ENCODE results near the gene ZNF784.
A peak's percentile ranks its signal among the peaks of the same experiment; 100 is the strongest.

The ZNF784 gene

DNA sequence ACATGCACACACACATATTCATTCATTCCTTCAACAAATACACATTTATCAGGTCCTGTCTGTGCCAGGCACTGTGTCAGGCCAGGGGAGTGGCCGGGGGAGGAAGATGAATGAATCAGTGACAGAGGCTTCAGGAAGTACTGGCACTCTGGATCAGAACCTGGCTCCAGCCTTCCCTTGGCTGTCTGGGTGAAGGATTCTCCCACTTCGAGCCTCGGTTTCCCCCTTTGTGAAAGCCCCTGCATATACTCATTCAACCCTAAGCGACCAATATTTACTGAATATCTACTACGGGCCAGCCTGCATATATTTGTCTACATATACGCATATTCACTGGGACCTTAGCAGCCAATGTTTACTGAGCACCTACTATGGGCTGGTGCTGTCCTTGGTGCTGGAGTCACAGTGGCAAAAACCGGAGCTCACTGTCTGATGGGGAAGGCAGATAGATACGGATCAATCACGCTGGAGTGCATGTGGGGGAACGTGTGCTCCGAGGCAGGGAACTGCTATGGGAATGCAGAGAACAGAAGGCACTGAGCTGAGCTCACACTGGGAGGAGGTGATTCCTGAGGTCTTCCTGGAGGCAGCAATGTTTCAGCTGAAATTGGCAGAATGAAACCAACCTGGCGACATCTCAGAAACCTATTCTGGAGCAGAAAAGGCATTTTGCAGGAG lies 43.1 kb downstream of the ZNF784 start:
- ChIA-PET CTCF (interaction anchor here (0.9 to 1.7 kb wide), 3 partner anchors 9 to 25 kb away, joined by 3 to 7 read pairs (median 4); partner anchors contain the start of gene ZNF865), POLR2A (interaction anchor here (0.6 kb wide), 1 partner anchor 10 kb away, joined by 7 read pairs; no protein-coding TSS in a partner anchor)
- Histone ChIP-seq H3K27me3 (replicated peaks in 2 of 5; ENCODE audit: control insufficient read depth in 4 of 5, insufficient read depth in 5 of 5, low read length in 4 of 5) (no peaks in the 10 kb centered on the region), H3K4me3 (ENCODE audit: control insufficient read depth in 1 of 7, extremely low read depth in 1 of 7, insufficient read depth in 4 of 7, low read depth in 2 of 7, low read length in 6 of 7) (peak overlapping the region; percentile 50 to 91 (median 78)), H3K9me3 (ENCODE audit: control extremely low read depth in 1 of 5, control insufficient read depth in 4 of 5, insufficient read depth in 2 of 5, low read depth in 1 of 5, low read length in 4 of 5) (no peaks in the 10 kb centered on the region), H3K36me3 (ENCODE audit: control insufficient read depth in 4 of 4, insufficient read depth in 4 of 4, low read length in 3 of 4) (peaks cover 0 to 18% (median 10%) of the 10 kb centered on the region in 4 experiments), H3K27ac (ENCODE audit: insufficient read depth in 1 of 2, low read depth in 1 of 2, low read length in 2 of 2, poor library complexity in 1 of 2, severe bottlenecking in 2 of 2) (peak overlapping the region in 1 of 2 experiments; percentile 80), H3K4me1 (ENCODE audit: control extremely low read depth in 1 of 4, control insufficient read depth in 4 of 4, insufficient read depth in 4 of 4, low read length in 3 of 4) (peaks cover 0 to 23% (median 20%) of the 10 kb centered on the region in 4 experiments)
- peak in 2 of 3 donors; percentile 38 to 46 for DNase-seq
- WGBS (ENCODE audit: insufficient coverage) = 46% methylated on average over 10 of the region's 12 CpGs

DNA sequence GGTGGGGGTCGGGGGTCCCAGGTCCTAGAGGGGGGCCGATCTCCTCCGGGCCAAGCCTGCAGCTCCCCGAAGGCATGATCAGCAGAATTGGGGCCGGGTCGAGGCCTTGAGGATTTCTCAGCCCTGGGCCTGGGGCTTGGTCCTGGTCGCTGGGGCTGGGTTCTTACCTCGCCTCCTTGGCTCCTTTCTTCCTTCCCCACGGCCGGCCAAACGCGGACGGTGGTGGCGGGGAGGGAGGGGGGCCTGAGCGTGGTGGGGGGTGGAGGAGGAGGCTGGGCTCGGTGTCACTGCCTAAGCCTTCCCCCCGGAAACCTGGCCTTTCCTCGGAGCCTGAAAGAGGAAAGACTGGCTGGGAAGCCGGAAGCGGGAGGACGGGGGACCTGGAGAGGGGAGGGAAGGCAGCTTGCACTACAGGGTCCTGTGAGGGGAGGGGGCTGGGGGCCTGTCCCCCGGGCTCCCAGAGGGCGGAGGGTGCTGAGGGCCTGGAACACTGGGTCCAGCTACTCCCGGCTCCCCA lies 43.7 kb downstream of the ZNF784 start, which contains the start of gene ZNF579:
Gene ZNF579, minus strand, starts transcription at position 221 of the 517 bp plus-strand sequence. CDS start 1,209 bp downstream, outside the sequence.
- H3K4me1 ChIP-seq (ENCODE audit: control extremely low read depth in 1 of 4, control insufficient read depth in 4 of 4, insufficient read depth in 4 of 4, low read length in 3 of 4) = peaks cover 0 to 20% (median 15%) of the 10 kb centered on the region in 4 experiments
- peaks cover 0 to 18% (median 10%) of the 10 kb centered on the region in 4 experiments for H3K36me3 ChIP-seq (ENCODE audit: control insufficient read depth in 4 of 4, insufficient read depth in 4 of 4, low read length in 3 of 4)
- 0% methylated on average over 6 of the region's 24 CpGs for WGBS (ENCODE audit: insufficient coverage)
- no peaks in the 10 kb centered on the region for H3K9me3 ChIP-seq (ENCODE audit: control extremely low read depth in 1 of 5, control insufficient read depth in 4 of 5, insufficient read depth in 2 of 5, low read depth in 1 of 5, low read length in 4 of 5)
- ChIA-PET CTCF (interaction anchor here (0.9 to 1.7 kb wide), 3 partner anchors 8 to 25 kb away, joined by 3 to 7 read pairs (median 4); partner anchors contain the start of gene ZNF865), POLR2A (no interaction called here)
- H3K27ac ChIP-seq (ENCODE audit: insufficient read depth in 1 of 2, low read depth in 1 of 2, low read length in 2 of 2, poor library complexity in 1 of 2, severe bottlenecking in 2 of 2) = peak within 1 kb of the TSS; percentile 54 to 80
- peak within 1 kb of the TSS; percentile 55 to 91 (median 78) for H3K4me3 ChIP-seq (ENCODE audit: control insufficient read depth in 1 of 7, extremely low read depth in 1 of 7, insufficient read depth in 4 of 7, low read depth in 2 of 7, low read length in 6 of 7)
- peak; percentile 83 to 89 (median 83) for DNase-seq
- H3K27me3 ChIP-seq (replicated peaks in 2 of 5; ENCODE audit: control insufficient read depth in 4 of 5, insufficient read depth in 5 of 5, low read length in 4 of 5) = no peaks in the 10 kb centered on the region

DNA sequence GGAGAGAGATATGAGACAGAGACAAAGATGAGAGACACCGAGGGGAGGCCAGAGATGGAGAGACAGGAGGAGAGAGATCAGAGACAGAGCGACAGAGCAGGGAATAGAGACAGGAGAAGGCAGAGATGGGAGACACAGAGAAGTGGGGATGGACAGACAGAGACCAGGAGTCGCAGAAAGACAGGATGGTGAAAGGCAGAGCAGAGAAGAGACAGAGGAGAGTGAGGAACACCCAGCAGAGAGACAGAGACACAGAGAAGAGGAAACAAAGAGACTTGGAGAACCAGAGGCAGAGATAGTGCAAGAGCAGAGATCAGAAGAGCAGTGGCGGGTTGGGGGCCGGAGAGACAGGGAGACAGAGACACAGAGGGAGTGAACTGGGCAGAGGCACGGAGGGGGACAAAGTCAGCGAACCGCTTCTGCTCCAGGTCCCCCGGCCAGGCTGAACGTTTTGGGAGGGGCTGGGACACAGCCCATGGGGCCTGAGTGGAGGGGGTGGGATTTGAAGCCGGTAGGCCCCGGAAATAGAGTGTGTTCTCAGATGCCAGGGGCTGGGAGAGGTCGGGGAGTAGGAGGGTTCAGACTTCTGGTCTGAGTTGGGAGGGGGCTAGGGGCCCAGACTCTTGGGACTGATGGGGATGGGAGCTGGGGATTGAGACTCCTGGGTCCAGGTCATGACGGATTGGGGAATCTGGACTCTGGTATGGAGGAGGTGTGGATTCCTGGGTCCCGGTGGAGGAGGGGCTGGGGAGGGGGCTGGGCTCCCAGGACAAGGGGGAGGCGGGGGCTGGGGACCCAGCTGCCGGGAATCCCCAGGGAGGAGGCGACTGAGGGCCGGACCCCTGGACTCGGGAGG lies 44.4 kb downstream of the ZNF784 start:
- H3K36me3 ChIP-seq (ENCODE audit: control insufficient read depth in 4 of 4, insufficient read depth in 4 of 4, low read length in 3 of 4) = peaks cover 0 to 18% (median 10%) of the 10 kb centered on the region in 4 experiments
- CTCF ChIA-PET = interaction anchor here (1.7 kb wide), 1 partner anchor 26 kb away, joined by 7 read pairs; the partner anchor contains the start of gene ZNF865

DNA sequence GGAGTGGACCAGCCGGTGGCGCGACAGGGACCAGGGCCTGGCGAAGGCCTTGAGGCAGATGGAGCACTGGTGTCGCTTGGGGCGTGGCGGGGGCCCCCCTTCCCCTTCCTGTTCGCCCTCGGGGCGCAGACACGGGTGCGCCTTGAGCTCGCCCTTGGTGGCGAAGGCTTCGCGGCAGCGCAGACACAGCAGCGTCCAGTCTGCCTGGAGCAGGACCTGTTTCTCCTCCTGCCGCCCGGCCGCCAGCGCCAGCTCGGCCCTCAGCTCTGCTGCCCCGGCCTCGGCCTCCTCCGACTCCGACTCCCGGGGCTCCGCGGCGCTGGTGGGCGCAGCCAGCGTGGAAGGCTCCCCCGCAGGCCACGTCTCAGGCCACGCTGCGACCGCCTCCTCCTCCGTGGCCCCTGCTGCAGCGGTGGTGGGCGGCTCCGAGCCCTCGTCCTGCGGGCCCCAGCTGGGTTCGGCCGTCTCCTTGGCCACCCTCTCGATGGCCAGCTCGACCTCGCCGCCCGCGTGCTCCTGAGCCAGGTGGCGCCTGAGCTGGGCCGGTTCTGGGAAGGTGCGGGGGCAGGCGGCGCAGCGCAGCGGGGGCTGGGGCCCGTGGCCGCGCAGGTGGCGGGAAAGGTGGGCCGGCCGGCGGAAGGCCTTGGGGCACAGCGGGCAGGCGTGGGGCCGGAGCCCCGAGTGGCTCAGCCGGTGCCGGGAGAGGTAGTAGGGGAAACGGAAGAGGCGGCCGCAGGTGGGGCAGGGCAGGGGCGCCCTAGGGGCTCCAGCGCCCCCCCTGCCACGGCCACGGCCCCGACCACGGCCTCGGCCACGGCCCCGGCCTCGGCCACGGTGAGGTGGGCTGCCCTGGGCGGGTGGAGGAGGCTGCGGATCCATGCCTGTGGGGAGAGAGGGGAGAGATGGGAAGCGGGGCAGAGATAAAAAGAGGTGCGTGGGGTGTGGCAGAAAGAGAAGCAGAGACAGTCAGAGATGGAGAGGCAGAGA lies 45.3 kb downstream of the ZNF784 start:
- CTCF ChIA-PET = no interaction called here
- Histone ChIP-seq H3K36me3 (ENCODE audit: control insufficient read depth in 4 of 4, insufficient read depth in 4 of 4, low read length in 3 of 4) (peaks cover 0 to 18% (median 10%) of the 10 kb centered on the region in 4 experiments), H3K9me3 (ENCODE audit: control extremely low read depth in 1 of 5, control insufficient read depth in 4 of 5, insufficient read depth in 2 of 5, low read depth in 1 of 5, low read length in 4 of 5) (no peaks in the 10 kb centered on the region), H3K4me1 (ENCODE audit: control extremely low read depth in 1 of 4, control insufficient read depth in 4 of 4, insufficient read depth in 4 of 4, low read length in 3 of 4) (peaks cover 0 to 17% (median 14%) of the 10 kb centered on the region in 4 experiments), H3K27ac (ENCODE audit: insufficient read depth in 1 of 2, low read depth in 1 of 2, low read length in 2 of 2, poor library complexity in 1 of 2, severe bottlenecking in 2 of 2) (peak overlapping the region; percentile 54 to 80), H3K4me3 (ENCODE audit: control insufficient read depth in 1 of 7, extremely low read depth in 1 of 7, insufficient read depth in 4 of 7, low read depth in 2 of 7, low read length in 6 of 7) (peak overlapping the region in 5 of 7 experiments; percentile 69 to 91 (median 80)), H3K27me3 (replicated peaks in 2 of 5; ENCODE audit: control insufficient read depth in 4 of 5, insufficient read depth in 5 of 5, low read length in 4 of 5) (no peaks in the 10 kb centered on the region)
- DNase-seq = no peak
- POLR2A ChIA-PET = no interaction called here
- WGBS (ENCODE audit: insufficient coverage) = 98% methylated on average over 72 of the region's 90 CpGs

More for the DNA sequence above, 44.4 kb downstream of the ZNF784 start:
- WGBS (ENCODE audit: insufficient coverage) = 25% methylated on average over 11 of the region's 20 CpGs
- peak in 2 of 3 donors; percentile 20 to 43 for DNase-seq
- Histone ChIP-seq H3K27me3 (replicated peaks in 2 of 5; ENCODE audit: control insufficient read depth in 4 of 5, insufficient read depth in 5 of 5, low read length in 4 of 5) (no peaks in the 10 kb centered on the region), H3K4me3 (ENCODE audit: control insufficient read depth in 1 of 7, extremely low read depth in 1 of 7, insufficient read depth in 4 of 7, low read depth in 2 of 7, low read length in 6 of 7) (peak overlapping the region; percentile 55 to 91 (median 78)), H3K4me1 (ENCODE audit: control extremely low read depth in 1 of 4, control insufficient read depth in 4 of 4, insufficient read depth in 4 of 4, low read length in 3 of 4) (peaks cover 0 to 17% (median 14%) of the 10 kb centered on the region in 4 experiments), H3K27ac (ENCODE audit: insufficient read depth in 1 of 2, low read depth in 1 of 2, low read length in 2 of 2, poor library complexity in 1 of 2, severe bottlenecking in 2 of 2) (peak overlapping the region; percentile 54 to 80), H3K9me3 (ENCODE audit: control extremely low read depth in 1 of 5, control insufficient read depth in 4 of 5, insufficient read depth in 2 of 5, low read depth in 1 of 5, low read length in 4 of 5) (no peaks in the 10 kb centered on the region)
- POLR2A ChIA-PET = no interaction called here

DNA sequence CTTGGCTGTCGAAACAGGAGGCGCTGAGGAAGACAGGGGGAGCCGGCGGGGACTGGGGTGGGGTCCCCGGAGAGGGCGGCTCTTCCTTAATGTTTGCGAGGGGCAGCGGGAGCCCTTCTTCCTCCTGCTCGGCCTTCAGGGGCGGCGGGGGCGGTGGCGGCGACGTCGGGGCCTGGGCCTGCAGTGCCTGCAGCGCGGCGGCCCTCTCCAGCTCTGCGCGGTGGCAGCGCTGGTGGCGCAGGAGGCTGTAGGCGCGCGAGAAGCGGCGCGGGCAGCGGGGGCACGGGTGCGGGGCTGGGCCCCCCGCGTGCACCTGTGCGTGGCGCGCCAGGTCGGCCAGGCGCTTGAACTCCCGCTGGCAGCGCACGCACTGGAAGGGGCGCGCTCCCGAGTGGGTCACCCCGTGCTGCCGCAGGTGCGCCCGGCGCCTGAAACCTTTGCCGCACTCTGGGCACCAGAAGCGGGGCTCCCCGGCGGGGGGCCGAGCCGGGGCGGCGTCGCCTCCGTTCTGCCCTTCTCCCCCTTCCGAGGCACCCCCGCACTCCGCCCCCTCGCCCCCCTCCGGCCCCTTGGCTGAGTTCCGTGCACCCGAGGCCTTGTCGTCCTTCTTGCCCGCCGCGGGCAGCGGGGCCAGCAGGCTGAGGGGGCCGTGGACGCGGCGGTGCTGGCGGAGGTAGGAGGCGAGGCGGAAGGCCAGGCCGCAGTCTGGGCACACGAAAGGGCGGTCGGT lies 46.2 kb downstream of the ZNF784 start:
- no peak overlapping the region for H3K27ac ChIP-seq (ENCODE audit: insufficient read depth in 1 of 2, low read depth in 1 of 2, low read length in 2 of 2, poor library complexity in 1 of 2, severe bottlenecking in 2 of 2)
- ChIA-PET POLR2A (no interaction called here), CTCF (no interaction called here)
- no peaks in the 10 kb centered on the region for H3K27me3 ChIP-seq (replicated peaks in 2 of 5; ENCODE audit: control insufficient read depth in 4 of 5, insufficient read depth in 5 of 5, low read length in 4 of 5)
- 98% methylated on average over 54 of the region's 83 CpGs for WGBS (ENCODE audit: insufficient coverage)
- peaks cover 0 to 18% (median 10%) of the 10 kb centered on the region in 4 experiments for H3K36me3 ChIP-seq (ENCODE audit: control insufficient read depth in 4 of 4, insufficient read depth in 4 of 4, low read length in 3 of 4)
- no peak overlapping the region for H3K4me3 ChIP-seq (ENCODE audit: control insufficient read depth in 1 of 7, extremely low read depth in 1 of 7, insufficient read depth in 4 of 7, low read depth in 2 of 7, low read length in 6 of 7)
- no peak for DNase-seq
- H3K9me3 ChIP-seq (ENCODE audit: control extremely low read depth in 1 of 5, control insufficient read depth in 4 of 5, insufficient read depth in 2 of 5, low read depth in 1 of 5, low read length in 4 of 5) = no peaks in the 10 kb centered on the region
- peaks cover 0 to 17% (median 14%) of the 10 kb centered on the region in 4 experiments for H3K4me1 ChIP-seq (ENCODE audit: control extremely low read depth in 1 of 4, control insufficient read depth in 4 of 4, insufficient read depth in 4 of 4, low read length in 3 of 4)
